Neural progenitor cell (in vitro differentiated cells): ENCODE measurements around the gene PTPN22. TPM values are rescaled to one million over a fixed set of nuclear protein-coding genes. Genes with fewer than 3 reads are reported as not detected.

Experiments
- DNase-seq: peaks from one replicate; pipeline ENCODE4 v3.0.0-alpha.2; 2016; ENCODE audit warnings: low spot score
- H2AFZ ChIP-seq: fragments of 200-600 bp; sonication (generic); replicated peaks from 2 replicates; pipeline ENCODE4 v1.6.1; 2016; ENCODE audit warnings: antibody characterized with exemption
- H3F3A ChIP-seq: fragments of 200-600 bp; sonication (generic); 2 replicates; pipeline ENCODE4 v1.6.1; 2016; ENCODE audit warnings: antibody characterized with exemption, low read depth
- H3K27ac ChIP-seq: fragments of 200-600 bp; sonication (generic); 2 replicates; pipeline ENCODE4 v1.5.1; 2016; ENCODE audit warnings: mild to moderate bottlenecking
- H3K27me3 ChIP-seq: fragments of 200-600 bp; sonication (generic); 2 replicates; pipeline ENCODE4 v1.6.1; 2016; ENCODE audit warnings: mild to moderate bottlenecking, moderate library complexity
- H3K36me3 ChIP-seq: fragments of 200-600 bp; sonication (generic); 2 replicates; pipeline ENCODE4 v1.5.1; 2016
- H3K4me1 ChIP-seq: fragments of 200-600 bp; sonication (generic); 2 replicates; pipeline ENCODE4 v1.6.1; 2016; ENCODE audit warnings: mixed run types
- H3K4me2 ChIP-seq: fragments of 200-600 bp; sonication (generic); 2 replicates; pipeline ENCODE4 v1.6.1; 2016
- H3K4me3 ChIP-seq: fragments of 200-600 bp; sonication (generic); 2 replicates; pipeline ENCODE4 v1.5.1; 2016
- H3K79me2 ChIP-seq: fragments of 200-600 bp; sonication (generic); 2 replicates; pipeline ENCODE4 v1.6.1; 2016; ENCODE audit warnings: low read depth
- H3K9ac ChIP-seq: fragments of 200-600 bp; sonication (generic); 2 replicates; pipeline ENCODE4 v1.6.1; 2016
- H3K9me3 ChIP-seq: fragments of 200-600 bp; sonication (generic); 2 replicates; pipeline ENCODE4 v1.5.1; 2016; ENCODE audit warnings: low read depth
- H4K20me1 ChIP-seq: fragments of 200-600 bp; sonication (generic); 2 replicates; pipeline ENCODE4 v1.6.1; 2016; ENCODE audit warnings: low read depth
- H3K27ac Mint-ChIP-seq: 3 replicates; pipeline ENCODE4 v1.8.0; 2021; ENCODE audit warnings: mixed read lengths
- H3K27me3 Mint-ChIP-seq: 2 replicates; pipeline ENCODE4 v1.8.0; 2022; ENCODE audit warnings: low read depth, mild to moderate bottlenecking, inconsistent platforms, moderate library complexity, mixed read lengths; ENCODE audit not compliant: insufficient read depth
- H3K36me3 Mint-ChIP-seq: 3 replicates; pipeline ENCODE4 v1.8.0; 2021; ENCODE audit warnings: mixed read lengths
- H3K4me1 Mint-ChIP-seq: 3 replicates; pipeline ENCODE4 v1.8.0; 2021; ENCODE audit warnings: mixed read lengths
- H3K4me3 Mint-ChIP-seq: 3 replicates; pipeline ENCODE4 v1.8.0; 2021; ENCODE audit warnings: mild to moderate bottlenecking, moderate library complexity, mixed read lengths
- H3K9me3 Mint-ChIP-seq: 3 replicates; pipeline ENCODE4 v1.8.0; 2020; ENCODE audit warnings: mixed read lengths
- CTCF ChIP-seq: fragments of 200-600 bp; sonication (generic); IDR thresholded peaks from 2 replicates; pipeline ENCODE4 v1.5.1; 2017; ENCODE audit warnings: antibody characterized with exemption, mild to moderate bottlenecking
- EZH2 ChIP-seq: fragments of 200-600 bp; sonication (generic); IDR thresholded peaks from 2 replicates; pipeline ENCODE4 v1.6.1; 2017; ENCODE audit warnings: antibody characterized with exemption, mild to moderate bottlenecking, moderate library complexity
- EZH2phosphoT487 ChIP-seq: fragments of 200-600 bp; sonication (generic); IDR thresholded peaks from 2 replicates; pipeline ENCODE4 v1.6.1; 2017; ENCODE audit warnings: antibody characterized with exemption
- total RNA-seq: library from RNA; depleted of rRNA; stranded (reverse); fragments of >200 nt; gene quantifications from 2 replicates; pipeline ENCODE4 v1.2.3, GENCODE V29; 2015; ENCODE audit warnings: low replicate concordance

PTPN22 gene
- total RNA-seq, 1 donor from 2014 or later, result not detected

GRCh38 chr1:113821916-113822315, 49.6 kb downstream of the PTPN22 start:
- H3K27me3 ChIP-seq, result no peaks in the 10 kb centered on the region
- Mint-ChIP-seq H3K4me3 (no peak overlapping the region), H3K36me3 (no peaks in the 10 kb centered on the region), H3K27me3 (no peaks in the 10 kb centered on the region), H3K27ac (no peak overlapping the region), H3K9me3 (no peaks in the 10 kb centered on the region), H3K4me1 (no peaks in the 10 kb centered on the region)
- no peak overlapping the region for H3K4me3 ChIP-seq
- DNase-seq, result no peak
- H4K20me1 ChIP-seq, result no peaks in the 10 kb centered on the region
- H3F3A ChIP-seq, result no peaks in the 10 kb centered on the region
- no peak overlapping the region for H3K9ac ChIP-seq
- no peaks in the 10 kb centered on the region for H3K4me1 ChIP-seq
- no peaks in the 10 kb centered on the region for H3K9me3 ChIP-seq
- no peaks in the 10 kb centered on the region for H3K79me2 ChIP-seq
- H3K4me2 ChIP-seq, result no peak overlapping the region
- no peak overlapping the region for H3K27ac ChIP-seq
- TF ChIP-seq EZH2phosphoT487 (no peak), EZH2 (no peak), CTCF (no peak)
- no peaks in the 10 kb centered on the region for H3K36me3 ChIP-seq
- peak overlapping the region; percentile 20 for H2AFZ ChIP-seq

GRCh38 chr1:113818578-113818977, 52.9 kb downstream of the PTPN22 start:
- Histone ChIP-seq H3K9me3 (no peaks in the 10 kb centered on the region), H3K79me2 (no peaks in the 10 kb centered on the region), H3K27me3 (no peaks in the 10 kb centered on the region), H3K4me1 (no peaks in the 10 kb centered on the region), H3K9ac (no peak overlapping the region), H2AFZ (peak overlapping the region; percentile 8), H3K27ac (no peak overlapping the region), H3F3A (no peaks in the 10 kb centered on the region), H3K36me3 (no peaks in the 10 kb centered on the region), H3K4me3 (no peak overlapping the region), H4K20me1 (no peaks in the 10 kb centered on the region), H3K4me2 (no peak overlapping the region)
- H3K4me3 Mint-ChIP-seq, result no peak overlapping the region
- no peaks in the 10 kb centered on the region for H3K27me3 Mint-ChIP-seq
- no peak overlapping the region for H3K27ac Mint-ChIP-seq
- H3K4me1 Mint-ChIP-seq, result no peaks in the 10 kb centered on the region
- no peak for DNase-seq
- H3K9me3 Mint-ChIP-seq, result no peaks in the 10 kb centered on the region
- no peaks in the 10 kb centered on the region for H3K36me3 Mint-ChIP-seq
- TF ChIP-seq EZH2 (no peak), CTCF (no peak), EZH2phosphoT487 (no peak)

GRCh38 chr1:113813218-113813617, 58.3 kb downstream of the PTPN22 start:
- peaks cover 21% of the 10 kb centered on the region for H3F3A ChIP-seq
- no peak for DNase-seq
- Mint-ChIP-seq H3K27ac (no peak overlapping the region), H3K4me1 (peaks cover 21% of the 10 kb centered on the region), H3K9me3 (peaks cover 4% of the 10 kb centered on the region), H3K36me3 (peaks cover 7% of the 10 kb centered on the region), H3K4me3 (peak overlapping the region; percentile 100), H3K27me3 (peaks cover 4% of the 10 kb centered on the region)
- no peak overlapping the region for H3K27ac ChIP-seq
- peaks cover 19% of the 10 kb centered on the region for H3K4me1 ChIP-seq
- TF ChIP-seq EZH2phosphoT487 (no peak), CTCF (no peak), EZH2 (no peak)
- H3K4me3 ChIP-seq, result no peak overlapping the region
- H3K4me2 ChIP-seq, result no peak overlapping the region
- H2AFZ ChIP-seq, result peak overlapping the region; percentile 30
- H3K36me3 ChIP-seq, result peaks cover 3% of the 10 kb centered on the region
- H3K27me3 ChIP-seq, result no peaks in the 10 kb centered on the region
- peaks cover 35% of the 10 kb centered on the region for H4K20me1 ChIP-seq
- H3K9me3 ChIP-seq, result no peaks in the 10 kb centered on the region
- H3K9ac ChIP-seq, result no peak overlapping the region
- peaks cover 37% of the 10 kb centered on the region for H3K79me2 ChIP-seq
